PC-9 (cell line): ENCODE results near the gene SKI.

Source experiments
- EZH2 ChIP-seq: fragments of 200-600 bp; sonication (generic); IDR thresholded peaks from 2 replicates; pipeline ENCODE4 v1.8.0; 2017; ENCODE audit warnings: antibody characterized with exemption, low read depth
- TF ChIP-seq, protein P1 (sequence below): fragments of 200-600 bp; sonication (generic); conservative IDR thresholded peaks from 2 replicates; pipeline ENCODE4 v1.6.1; 2017; ENCODE audit warnings: mixed run types, antibody characterized with exemption, mild to moderate bottlenecking, moderate library complexity

DNA sequence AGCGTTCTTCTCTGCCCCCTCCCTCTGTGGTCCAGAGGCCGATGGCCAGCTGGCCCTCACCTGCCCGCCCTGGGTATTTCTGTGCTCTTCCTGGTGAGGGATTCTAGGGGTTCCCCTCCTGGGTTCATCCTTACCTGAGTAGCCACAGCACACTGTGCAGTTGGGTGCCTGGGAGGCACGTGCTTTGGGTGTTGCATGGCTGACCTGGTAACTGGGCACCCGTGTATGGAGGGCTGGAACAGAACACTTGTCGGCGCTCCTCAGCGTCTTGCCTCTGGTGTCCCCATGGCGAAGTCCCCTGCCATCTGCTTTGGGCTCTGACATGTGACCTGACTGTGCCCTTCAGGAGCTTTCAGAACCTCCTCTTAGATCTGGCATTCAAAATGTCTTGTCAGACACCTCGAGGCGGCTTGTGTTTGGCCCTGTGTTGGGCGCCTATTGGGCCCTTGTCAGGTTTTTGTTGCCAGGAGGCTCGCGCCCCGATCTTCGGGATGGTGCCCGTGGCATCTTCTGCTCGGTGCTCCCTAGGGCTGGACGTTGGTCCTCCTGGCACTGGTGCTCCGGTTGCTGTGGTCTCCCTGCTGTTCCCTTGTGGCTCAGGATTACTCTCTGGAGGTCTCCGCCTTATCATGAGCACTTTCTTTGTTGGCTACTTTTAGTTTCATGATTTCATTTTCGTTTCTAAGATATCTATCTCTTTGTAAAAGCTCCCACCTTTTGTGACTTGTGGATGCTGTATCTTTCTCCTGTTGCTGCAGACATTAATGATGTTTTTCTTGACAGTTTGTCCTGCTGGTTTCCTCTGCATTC, 28.5 kb downstream of the SKI start:
- TF ChIP-seq, protein P1, sequence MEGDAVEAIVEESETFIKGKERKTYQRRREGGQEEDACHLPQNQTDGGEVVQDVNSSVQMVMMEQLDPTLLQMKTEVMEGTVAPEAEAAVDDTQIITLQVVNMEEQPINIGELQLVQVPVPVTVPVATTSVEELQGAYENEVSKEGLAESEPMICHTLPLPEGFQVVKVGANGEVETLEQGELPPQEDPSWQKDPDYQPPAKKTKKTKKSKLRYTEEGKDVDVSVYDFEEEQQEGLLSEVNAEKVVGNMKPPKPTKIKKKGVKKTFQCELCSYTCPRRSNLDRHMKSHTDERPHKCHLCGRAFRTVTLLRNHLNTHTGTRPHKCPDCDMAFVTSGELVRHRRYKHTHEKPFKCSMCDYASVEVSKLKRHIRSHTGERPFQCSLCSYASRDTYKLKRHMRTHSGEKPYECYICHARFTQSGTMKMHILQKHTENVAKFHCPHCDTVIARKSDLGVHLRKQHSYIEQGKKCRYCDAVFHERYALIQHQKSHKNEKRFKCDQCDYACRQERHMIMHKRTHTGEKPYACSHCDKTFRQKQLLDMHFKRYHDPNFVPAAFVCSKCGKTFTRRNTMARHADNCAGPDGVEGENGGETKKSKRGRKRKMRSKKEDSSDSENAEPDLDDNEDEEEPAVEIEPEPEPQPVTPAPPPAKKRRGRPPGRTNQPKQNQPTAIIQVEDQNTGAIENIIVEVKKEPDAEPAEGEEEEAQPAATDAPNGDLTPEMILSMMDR, result no peak
- TF ChIP-seq EZH2, result no peak
